ENCODE measurements around the gene ZNF850. TPM values are rescaled to one million over a fixed set of nuclear protein-coding genes. Genes with fewer than 3 reads are reported as not detected.

The ZNF850 gene
- total and polyA plus RNA-seq, 8 donors, result 3.3 to 6.4 (median 4.6) TPM

DNA sequence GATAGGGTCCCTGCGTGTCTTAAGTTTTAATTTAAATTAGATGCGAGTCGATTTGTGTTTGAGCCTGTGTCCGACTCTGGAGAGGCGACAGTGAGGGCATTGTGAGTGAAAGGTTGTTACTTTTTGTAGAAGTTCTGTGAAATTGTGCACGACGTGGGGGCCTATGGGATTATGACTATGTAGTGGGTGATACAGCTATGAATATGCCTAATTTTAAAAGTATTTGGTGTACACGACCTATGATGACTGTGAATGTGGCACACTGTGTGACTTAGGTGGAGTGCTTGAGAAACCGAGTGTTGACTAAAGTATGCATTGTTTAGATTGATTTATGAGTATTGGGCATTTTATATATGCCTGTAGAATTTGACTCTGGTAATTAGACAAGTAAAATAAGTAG lies 84.5 kb downstream of the ZNF850 start:
- intact Hi-C loops (cut with DNase I), result no loop called here
- Histone ChIP-seq H3K4me3 (peak overlapping the region; percentile 71 to 91), H3K9me3 (peaks cover 0 to 45% of the 10 kb centered on the region in 2 donors), H3K4me1 (peaks cover 5 to 16% of the 10 kb centered on the region in 2 donors), H3K36me3 (peaks cover 0 to 49% of the 10 kb centered on the region in 2 donors), H3K27ac (no peak overlapping the region), H3K27me3 (no peaks in the 10 kb centered on the region)
- DNase-seq, result no peak
- no peak for ATAC-seq
- TF ChIP-seq, protein P1, sequence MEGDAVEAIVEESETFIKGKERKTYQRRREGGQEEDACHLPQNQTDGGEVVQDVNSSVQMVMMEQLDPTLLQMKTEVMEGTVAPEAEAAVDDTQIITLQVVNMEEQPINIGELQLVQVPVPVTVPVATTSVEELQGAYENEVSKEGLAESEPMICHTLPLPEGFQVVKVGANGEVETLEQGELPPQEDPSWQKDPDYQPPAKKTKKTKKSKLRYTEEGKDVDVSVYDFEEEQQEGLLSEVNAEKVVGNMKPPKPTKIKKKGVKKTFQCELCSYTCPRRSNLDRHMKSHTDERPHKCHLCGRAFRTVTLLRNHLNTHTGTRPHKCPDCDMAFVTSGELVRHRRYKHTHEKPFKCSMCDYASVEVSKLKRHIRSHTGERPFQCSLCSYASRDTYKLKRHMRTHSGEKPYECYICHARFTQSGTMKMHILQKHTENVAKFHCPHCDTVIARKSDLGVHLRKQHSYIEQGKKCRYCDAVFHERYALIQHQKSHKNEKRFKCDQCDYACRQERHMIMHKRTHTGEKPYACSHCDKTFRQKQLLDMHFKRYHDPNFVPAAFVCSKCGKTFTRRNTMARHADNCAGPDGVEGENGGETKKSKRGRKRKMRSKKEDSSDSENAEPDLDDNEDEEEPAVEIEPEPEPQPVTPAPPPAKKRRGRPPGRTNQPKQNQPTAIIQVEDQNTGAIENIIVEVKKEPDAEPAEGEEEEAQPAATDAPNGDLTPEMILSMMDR (IDR thresholded peaks at IDR 0.05), result no peak

GRCh38 chr19:36687214-36688056 lies 85.2 kb downstream of the ZNF850 start, which contains the start of gene ZNF567:
Gene ZNF567, plus strand, starts transcription at chr19:36687612. Its CDS starts 7,256 bp downstream, at chr19:36694868.
- peak within 1 kb of the TSS; percentile 71 to 91 for H3K4me3 ChIP-seq
- peaks cover 0 to 45% of the 10 kb centered on the region in 2 donors for H3K9me3 ChIP-seq
- TF ChIP-seq, protein P1 (IDR thresholded peaks at IDR 0.05), result no peak
- H3K27me3 ChIP-seq, result no peaks in the 10 kb centered on the region
- intact Hi-C loops (cut with DNase I), result no loop called here
- H3K27ac ChIP-seq, result peak within 1 kb of the TSS in 1 of 2 donors; percentile 59
- H3K36me3 ChIP-seq, result peaks cover 0 to 43% of the 10 kb centered on the region in 2 donors
- peak; percentile 99 for ATAC-seq
- H3K4me1 ChIP-seq, result peaks cover 5 to 16% of the 10 kb centered on the region in 2 donors
- DNase-seq, result peak; percentile 91 to 98 (median 97)

DNA sequence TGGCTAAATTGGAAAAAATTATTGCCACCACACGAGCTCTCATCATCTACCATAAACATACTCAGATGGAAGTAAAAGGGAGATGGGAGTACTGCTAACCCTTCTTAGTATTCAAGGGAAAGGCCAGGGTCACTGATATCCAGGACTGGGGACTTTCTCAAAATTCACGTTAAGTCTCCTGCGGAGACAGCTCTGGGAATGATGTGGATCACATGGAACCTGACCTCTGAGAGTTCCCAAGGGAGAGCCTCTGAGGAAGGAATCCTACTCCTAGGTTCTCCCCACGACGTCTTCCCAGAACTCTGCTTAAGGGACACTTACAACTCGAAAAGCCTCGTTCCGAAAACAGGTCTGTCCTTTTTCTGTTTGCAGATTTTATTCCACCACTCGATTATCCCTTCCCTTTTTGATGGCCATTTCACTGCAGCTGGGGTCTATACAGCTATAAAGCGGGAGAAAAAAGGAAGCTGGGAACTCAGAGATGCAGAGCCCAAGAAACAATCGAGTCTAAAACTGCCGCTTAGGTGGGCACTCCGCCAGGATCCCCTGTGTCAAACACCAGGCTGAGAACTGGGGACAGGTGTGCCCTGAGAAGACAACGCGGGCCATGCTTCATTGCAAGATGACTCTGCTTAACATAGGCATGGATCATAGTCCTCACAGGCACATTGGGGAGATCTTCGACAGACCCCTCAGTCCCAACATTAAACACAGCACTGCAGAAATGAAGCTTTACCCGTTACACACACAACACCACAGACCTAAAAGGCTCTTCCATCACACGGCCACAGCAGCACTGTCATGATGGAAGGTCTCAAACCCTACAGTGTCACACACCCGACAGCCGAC lies 86.0 kb downstream of the ZNF850 start:
- Histone ChIP-seq H3K27ac (peak overlapping the region in 1 of 2 donors; percentile 59), H3K27me3 (no peaks in the 10 kb centered on the region), H3K36me3 (peaks cover 0 to 35% of the 10 kb centered on the region in 2 donors), H3K4me1 (peaks cover 5 to 16% of the 10 kb centered on the region in 2 donors), H3K4me3 (peak overlapping the region; percentile 71 to 91), H3K9me3 (peaks cover 0 to 42% of the 10 kb centered on the region in 2 donors)
- TF ChIP-seq, protein P1 (IDR thresholded peaks at IDR 0.05), result no peak
- DNase-seq (peak in 1 of 4 donors; percentile 16), ATAC-seq (peak; percentile 38)
- intact Hi-C loops (cut with DNase I), result no loop called here

DNA sequence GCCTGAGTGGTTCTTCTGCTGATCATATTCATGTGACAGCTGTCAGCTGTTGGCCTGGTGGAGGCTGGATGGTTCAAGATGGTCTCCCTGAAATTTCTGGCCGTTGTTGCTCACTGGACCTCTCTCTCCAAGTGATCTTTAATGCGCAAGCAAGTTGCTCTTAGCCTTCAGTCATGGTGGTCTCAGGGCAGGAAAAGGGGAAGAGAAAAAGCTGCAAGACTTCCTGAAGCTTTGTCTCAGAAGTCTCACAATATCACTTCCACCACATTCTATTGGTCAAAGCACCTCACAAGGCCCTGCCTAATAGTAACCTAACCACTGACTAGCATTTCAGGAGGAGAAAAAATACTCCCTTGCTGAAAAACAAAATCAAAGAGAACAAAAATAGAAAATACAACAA lies 86.8 kb downstream of the ZNF850 start:
- Histone ChIP-seq H3K4me1 (peaks cover 5 to 16% of the 10 kb centered on the region in 2 donors), H3K9me3 (peaks cover 0 to 42% of the 10 kb centered on the region in 2 donors), H3K36me3 (peaks cover 0 to 33% of the 10 kb centered on the region in 2 donors), H3K27me3 (no peaks in the 10 kb centered on the region), H3K4me3 (no peak overlapping the region), H3K27ac (no peak overlapping the region)
- no peak for ATAC-seq
- intact Hi-C loops (cut with DNase I), result no loop called here
- TF ChIP-seq, protein P1 (IDR thresholded peaks at IDR 0.05), result no peak
- no peak for DNase-seq
